NCI-H460 (cell line): Measurements from ENCODE around the gene DTNBP1. TPM values are rescaled to one million over a fixed set of nuclear protein-coding genes. Genes with fewer than 3 reads are reported as not detected.
"Not testable (repeated sequence)": the region's sequence is repeated elsewhere in the genome, so short reads cannot be mapped to it uniquely, and the experiment has no call there.

Experiments
- DNase-seq: peaks from one replicate; pipeline ENCODE4 v3.0.0-alpha.2; 2016; ENCODE audit warnings: low read depth; ENCODE audit errors: extremely low read depth
- total RNA-seq: library from RNA; depleted of rRNA; stranded (reverse); fragments of >200 nt; shearing (Covaris generic); gene quantifications from 2 replicates; pipeline ENCODE4 v1.2.3, GENCODE V29; 2014

The DTNBP1 gene
- total RNA-seq, 1 experiment from 2014 or later = 0.67 TPM

- no peak for DNase-seq
Observed at GRCh38 chr6:15562977-15563376, 99.9 kb downstream of the DTNBP1 start.

- no peak for DNase-seq
Observed at GRCh38 chr6:15561447-15562199, 101.2 kb downstream of the DTNBP1 start.

GRCh38 chr6:15560713-15561112 lies 102.1 kb downstream of the DTNBP1 start:
- DNase-seq = no peak

GRCh38 chr6:15557174-15557573 lies 105.7 kb downstream of the DTNBP1 start:
- DNase-seq = no peak

- no peak for DNase-seq
Observed at GRCh38 chr6:15556711-15557110, 106.1 kb downstream of the DTNBP1 start.

GRCh38 chr6:15555101-15556038 lies 107.5 kb downstream of the DTNBP1 start:
- no peak for DNase-seq

- DNase-seq = no peak
Observed at GRCh38 chr6:15554728-15555100, 108.1 kb downstream of the DTNBP1 start.

- DNase-seq = no peak
Observed at GRCh38 chr6:15553736-15554294, 109.0 kb downstream of the DTNBP1 start.

GRCh38 chr6:15553031-15553430 lies 109.8 kb downstream of the DTNBP1 start:
- no peak for DNase-seq

GRCh38 chr6:15551798-15552197 lies 111.0 kb downstream of the DTNBP1 start:
- DNase-seq = no peak

- DNase-seq = no peak
Observed at GRCh38 chr6:15551262-15551661, 111.6 kb downstream of the DTNBP1 start.

GRCh38 chr6:15550546-15551123 lies 112.2 kb downstream of the DTNBP1 start:
- DNase-seq = no peak

GRCh38 chr6:15549371-15549770 lies 113.5 kb downstream of the DTNBP1 start:
- no peak for DNase-seq

GRCh38 chr6:15547400-15547799 lies 115.4 kb downstream of the DTNBP1 start:
- DNase-seq = no peak

GRCh38 chr6:15546591-15546990 lies 116.2 kb downstream of the DTNBP1 start:
- DNase-seq = no peak

- no peak for DNase-seq
Observed at GRCh38 chr6:15544321-15544900, 118.4 kb downstream of the DTNBP1 start.

- not testable (repeated sequence) for DNase-seq
Observed at GRCh38 chr6:15543332-15543917, 119.4 kb downstream of the DTNBP1 start.

GRCh38 chr6:15539722-15540270 lies 123.0 kb downstream of the DTNBP1 start:
- DNase-seq = no peak

- no peak for DNase-seq
Observed at GRCh38 chr6:15538766-15539495, 123.9 kb downstream of the DTNBP1 start.
